ENCODE measurements around the gene UVSSA.

- TF ChIP-seq POLR2A (IDR thresholded peaks at IDR 0.05): no peak
- no peak for TF ChIP-seq CTCF (IDR thresholded peaks at IDR 0.05)
- TF ChIP-seq EP300 (IDR thresholded peaks at IDR 0.05): no peak
Measured at GRCh38 chr4:1379351-1379781, 32.4 kb downstream of the UVSSA start.

Measured in ovary (tissue), 3 donors.